ENCODE data around the gene E2F4. TPM values are rescaled to one million over a fixed set of nuclear protein-coding genes. Genes with fewer than 3 reads are reported as not detected.

Gene E2F4
- polyA plus RNA-seq, 1 donor, result 67.6 TPM

- Histone ChIP-seq H3K4me3 (ENCODE audit: low read length) (peak overlapping the region; percentile 35), H3K4me1 (ENCODE audit: control insufficient read depth, insufficient read depth, low read length) (peaks cover 24% of the 10 kb centered on the region), H3K27me3 (ENCODE audit: control insufficient read depth, insufficient read depth, low read length) (peaks cover 71% of the 10 kb centered on the region), H3K27ac (ENCODE audit: low read length) (no peak overlapping the region), H3K36me3 (ENCODE audit: control insufficient read depth, insufficient read depth, low read length) (no peaks in the 10 kb centered on the region), H3K9me3 (ENCODE audit: control insufficient read depth, low read depth, low read length) (peaks cover 4% of the 10 kb centered on the region)
- no CpG with 5 or more reads among the region's 31 CpGs for WGBS (ENCODE audit: insufficient coverage, low lambda C conversion rate)
- no peak for DNase-seq
Measured at GRCh38 chr16:67174706-67175231, 17.2 kb upstream of the E2F4 start.

- no peak for DNase-seq
- Histone ChIP-seq H3K27ac (ENCODE audit: low read length) (no peak overlapping the region), H3K4me3 (ENCODE audit: low read length) (no peak overlapping the region), H3K27me3 (ENCODE audit: control insufficient read depth, insufficient read depth, low read length) (peaks cover 54% of the 10 kb centered on the region), H3K9me3 (ENCODE audit: control insufficient read depth, low read depth, low read length) (peaks cover 4% of the 10 kb centered on the region), H3K36me3 (ENCODE audit: control insufficient read depth, insufficient read depth, low read length) (no peaks in the 10 kb centered on the region), H3K4me1 (ENCODE audit: control insufficient read depth, insufficient read depth, low read length) (peaks cover 20% of the 10 kb centered on the region)
- no CpG with 5 or more reads among the region's 12 CpGs for WGBS (ENCODE audit: insufficient coverage, low lambda C conversion rate)
Measured at GRCh38 chr16:67176662-67177061, 15.3 kb upstream of the E2F4 start.

- Histone ChIP-seq H3K27ac (ENCODE audit: low read length) (no peak overlapping the region), H3K9me3 (ENCODE audit: control insufficient read depth, low read depth, low read length) (peaks cover 4% of the 10 kb centered on the region), H3K4me3 (ENCODE audit: low read length) (peak overlapping the region; percentile 17), H3K36me3 (ENCODE audit: control insufficient read depth, insufficient read depth, low read length) (no peaks in the 10 kb centered on the region), H3K4me1 (ENCODE audit: control insufficient read depth, insufficient read depth, low read length) (peaks cover 22% of the 10 kb centered on the region), H3K27me3 (ENCODE audit: control insufficient read depth, insufficient read depth, low read length) (peaks cover 40% of the 10 kb centered on the region)
- peak; percentile 85 to 89 for DNase-seq
- no CpG with 5 or more reads among the region's 73 CpGs for WGBS (ENCODE audit: insufficient coverage, low lambda C conversion rate)
Measured at GRCh38 chr16:67177743-67178699, 13.9 kb upstream of the E2F4 start.

GRCh38 chr16:67179421-67180080 is 12.4 kb upstream of the E2F4 start:
- Histone ChIP-seq H3K36me3 (ENCODE audit: control insufficient read depth, insufficient read depth, low read length) (no peaks in the 10 kb centered on the region), H3K4me1 (ENCODE audit: control insufficient read depth, insufficient read depth, low read length) (peaks cover 18% of the 10 kb centered on the region), H3K4me3 (ENCODE audit: low read length) (no peak overlapping the region), H3K27ac (ENCODE audit: low read length) (no peak overlapping the region), H3K9me3 (ENCODE audit: control insufficient read depth, low read depth, low read length) (peaks cover 2% of the 10 kb centered on the region), H3K27me3 (ENCODE audit: control insufficient read depth, insufficient read depth, low read length) (peaks cover 25% of the 10 kb centered on the region)
- no CpG with 5 or more reads among the region's 13 CpGs for WGBS (ENCODE audit: insufficient coverage, low lambda C conversion rate)
- DNase-seq, result no peak

- Histone ChIP-seq H3K36me3 (ENCODE audit: control insufficient read depth, insufficient read depth, low read length) (no peaks in the 10 kb centered on the region), H3K9me3 (ENCODE audit: control insufficient read depth, low read depth, low read length) (peaks cover 3% of the 10 kb centered on the region), H3K27me3 (ENCODE audit: control insufficient read depth, insufficient read depth, low read length) (peaks cover 25% of the 10 kb centered on the region), H3K27ac (ENCODE audit: low read length) (no peak overlapping the region), H3K4me1 (ENCODE audit: control insufficient read depth, insufficient read depth, low read length) (peaks cover 18% of the 10 kb centered on the region), H3K4me3 (ENCODE audit: low read length) (no peak overlapping the region)
- no peak for DNase-seq
- no CpG with 5 or more reads among the region's 16 CpGs for WGBS (ENCODE audit: insufficient coverage, low lambda C conversion rate)
Measured at GRCh38 chr16:67180166-67180565, 11.8 kb upstream of the E2F4 start.

- peaks cover 14% of the 10 kb centered on the region for H3K27me3 ChIP-seq (ENCODE audit: control insufficient read depth, insufficient read depth, low read length)
- DNase-seq, result no peak
- peaks cover 3% of the 10 kb centered on the region for H3K9me3 ChIP-seq (ENCODE audit: control insufficient read depth, low read depth, low read length)
- no peak overlapping the region for H3K27ac ChIP-seq (ENCODE audit: low read length)
- no peak overlapping the region for H3K4me3 ChIP-seq (ENCODE audit: low read length)
- peaks cover 26% of the 10 kb centered on the region for H3K4me1 ChIP-seq (ENCODE audit: control insufficient read depth, insufficient read depth, low read length)
- H3K36me3 ChIP-seq (ENCODE audit: control insufficient read depth, insufficient read depth, low read length), result no peaks in the 10 kb centered on the region
- no CpG with 5 or more reads among the region's 2 CpGs for WGBS (ENCODE audit: insufficient coverage, low lambda C conversion rate)
Measured at GRCh38 chr16:67181346-67181745, 10.6 kb upstream of the E2F4 start.

GRCh38 chr16:67182288-67182687 is 9.7 kb upstream of the E2F4 start:
- no peak overlapping the region for H3K27ac ChIP-seq (ENCODE audit: low read length)
- H3K27me3 ChIP-seq (ENCODE audit: control insufficient read depth, insufficient read depth, low read length), result peaks cover 8% of the 10 kb centered on the region
- no peak overlapping the region for H3K4me3 ChIP-seq (ENCODE audit: low read length)
- no peak for DNase-seq
- peaks cover 26% of the 10 kb centered on the region for H3K4me1 ChIP-seq (ENCODE audit: control insufficient read depth, insufficient read depth, low read length)
- H3K9me3 ChIP-seq (ENCODE audit: control insufficient read depth, low read depth, low read length), result peaks cover 3% of the 10 kb centered on the region
- WGBS (ENCODE audit: insufficient coverage, low lambda C conversion rate), result no CpG with 5 or more reads among the region's 2 CpGs
- H3K36me3 ChIP-seq (ENCODE audit: control insufficient read depth, insufficient read depth, low read length), result no peaks in the 10 kb centered on the region

- WGBS (ENCODE audit: insufficient coverage, low lambda C conversion rate), result 27% methylated on average over 3 of the region's 11 CpGs
- H3K27me3 ChIP-seq (ENCODE audit: control insufficient read depth, insufficient read depth, low read length), result peaks cover 6% of the 10 kb centered on the region
- DNase-seq, result no peak
- H3K9me3 ChIP-seq (ENCODE audit: control insufficient read depth, low read depth, low read length), result peaks cover 3% of the 10 kb centered on the region
- no peaks in the 10 kb centered on the region for H3K36me3 ChIP-seq (ENCODE audit: control insufficient read depth, insufficient read depth, low read length)
- peak overlapping the region; percentile 93 for H3K27ac ChIP-seq (ENCODE audit: low read length)
- peaks cover 22% of the 10 kb centered on the region for H3K4me1 ChIP-seq (ENCODE audit: control insufficient read depth, insufficient read depth, low read length)
- peak overlapping the region; percentile 86 for H3K4me3 ChIP-seq (ENCODE audit: low read length)
Measured at GRCh38 chr16:67183284-67183626, 8.7 kb upstream of the E2F4 start.

- Histone ChIP-seq H3K4me3 (ENCODE audit: low read length) (peak within 1 kb of the TSS; percentile 86), H3K4me1 (ENCODE audit: control insufficient read depth, insufficient read depth, low read length) (peaks cover 22% of the 10 kb centered on the region), H3K36me3 (ENCODE audit: control insufficient read depth, insufficient read depth, low read length) (no peaks in the 10 kb centered on the region), H3K27ac (ENCODE audit: low read length) (peak within 1 kb of the TSS; percentile 93), H3K27me3 (ENCODE audit: control insufficient read depth, insufficient read depth, low read length) (peaks cover 6% of the 10 kb centered on the region), H3K9me3 (ENCODE audit: control insufficient read depth, low read depth, low read length) (peaks cover 3% of the 10 kb centered on the region)
- peak; percentile 97 to 99 for DNase-seq
- WGBS (ENCODE audit: insufficient coverage, low lambda C conversion rate), result no CpG with 5 or more reads among the region's 77 CpGs
Measured at GRCh38 chr16:67183627-67184452, 8.1 kb upstream of the E2F4 start, which contains the start of gene MATCAP1. TSS of gene MATCAP1 (minus strand) at chr16:67183963. CDS start at chr16:67180610, 3,353 bp downstream.

All from large intestine (tissue), 3 donors.